ENCODE results near the gene KCNN4. TPM values are rescaled to one million over a fixed set of nuclear protein-coding genes. Genes with fewer than 3 reads are reported as not detected.

The KCNN4 gene
- total and polyA plus RNA-seq, 10 of the 15 experiments (the other 5 are each of a cell fraction or from before 2014, with no cell fraction given): 1.4 to 112 (median 77.9) TPM

- no peak overlapping the region for H3K27ac ChIP-seq (ENCODE audit: control insufficient read depth, insufficient read depth)
- peaks cover 45 to 56% of the 10 kb centered on the region in 2 experiments for H3K36me3 ChIP-seq (ENCODE audit: control insufficient read depth in 2 of 2, insufficient read depth in 2 of 2, low read length in 1 of 2)
- ATAC-seq (no peak), DNase-seq (ENCODE audit: low read depth, low spot score) (no peak), FAIRE-seq (no peak)
- SMC1A ChIA-PET (ENCODE audit: uncharacterized antibody, unreplicated experiment): interaction anchor here (0.6 to 20.1 kb wide), 8 partner anchors 10 to 1877 kb away, joined by 3 to 325 read pairs (median 4); partner anchors contain the start of genes KCNN4 and SMG9
- no peaks in the 10 kb centered on the region for H4K20me1 ChIP-seq (ENCODE audit: control insufficient read depth, insufficient read depth)
- H3K4me2 ChIP-seq (ENCODE audit: control insufficient read depth, insufficient read depth): no peak overlapping the region
- intact Hi-C loops (cut with micrococcal nuclease; ENCODE audit: unreplicated experiment) (no loop called here), in situ Hi-C loops (cut with MboI) (loop anchor here (25.0 kb wide), 2 partner anchors 1694 to 1831 kb away; partner anchors contain the start of genes ERFL and FOSB)
- no peaks in the 10 kb centered on the region for H3K79me2 ChIP-seq (ENCODE audit: control insufficient read depth, insufficient read depth, low read length)
- no peaks in the 10 kb centered on the region for H3K9me3 ChIP-seq (replicated peaks; ENCODE audit: control insufficient read depth, insufficient read depth, low read length)
- no peak overlapping the region for H3K4me3 ChIP-seq
- WGBS (ENCODE audit: insufficient coverage, insufficient replicate concordance, low lambda C conversion rate, missing lambda C conversion rate): 83% methylated on average over 15 of the region's 15 CpGs
- no peak overlapping the region for H3K9ac ChIP-seq (ENCODE audit: control insufficient read depth, insufficient read depth, low read length)
- POLR2A ChIA-PET: interaction anchor here (2.9 to 18.9 kb wide), 3 partner anchors 10 to 100 kb away, joined by 12 to 389 read pairs (median 307); partner anchors contain the start of genes KCNN4 and SMG9
- H3K27me3 ChIP-seq (replicated peaks in 1 of 2; ENCODE audit: control insufficient read depth in 2 of 2, insufficient read depth in 2 of 2, low read length in 1 of 2): no peaks in the 10 kb centered on the region
- BruUV-seq (replicated peaks): no TSS peak
- CTCF ChIA-PET: interaction anchor here (1.1 to 20.8 kb wide), 4 partner anchors 10 to 22 kb away, joined by 4 to 324 read pairs (median 148); partner anchors contain the start of genes KCNN4 and SMG9
- no peak overlapping the region for H2AFZ ChIP-seq (ENCODE audit: control insufficient read depth, low read depth, low read length)
- H3K4me1 ChIP-seq (ENCODE audit: control insufficient read depth, insufficient read depth, low read length): peaks cover 47% of the 10 kb centered on the region
- RAD21 ChIA-PET (ENCODE audit: unreplicated experiment): interaction anchor here (1.5 to 7.7 kb wide), 3 partner anchors 10 to 21 kb away, joined by 3 to 167 read pairs (median 148); partner anchors contain the start of genes KCNN4 and SMG9
- TF ChIP-seq ZNF24 (IDR thresholded peaks at IDR 0.05): 0 out of 2 replicates have a peak, but pooled peaks have one; percentile 30
- no peak for TF ChIP-seq HDAC2 (IDR thresholded peaks at IDR 0.05)
Observed at GRCh38 chr19:43768273-43769050, 12.3 kb downstream of the KCNN4 start.

DNA sequence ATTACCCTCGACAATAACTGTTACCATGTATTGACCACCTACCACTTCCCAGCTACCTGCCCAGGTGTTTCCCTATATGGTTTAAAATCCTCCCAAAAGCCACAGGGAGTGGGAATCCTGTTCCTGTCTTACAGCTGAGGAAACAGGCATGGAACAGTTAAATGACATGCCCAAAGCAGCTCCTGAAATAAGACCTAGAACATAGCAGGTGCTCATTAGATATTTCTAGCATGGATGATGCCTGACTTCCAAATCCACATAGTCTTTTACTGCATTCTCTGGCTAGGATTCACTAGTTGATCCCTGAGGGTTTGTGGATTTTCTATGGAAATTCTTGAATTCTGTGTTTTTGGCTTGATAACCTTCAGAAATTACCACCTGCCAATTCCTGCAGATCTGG is 13.0 kb downstream of the KCNN4 start:
- WGBS (ENCODE audit: insufficient coverage, insufficient replicate concordance, low lambda C conversion rate, missing lambda C conversion rate): 0% methylated on average over 1 of the region's 1 CpG
- ChIA-PET CTCF (interaction anchor here (3.2 to 20.8 kb wide), 4 partner anchors 11 to 21 kb away, joined by 22 to 324 read pairs (median 148); partner anchors contain the start of genes KCNN4 and SMG9), POLR2A (interaction anchor here (2.9 to 18.9 kb wide), 3 partner anchors 10 to 99 kb away, joined by 12 to 389 read pairs (median 307); partner anchors contain the start of genes KCNN4 and SMG9), SMC1A (ENCODE audit: uncharacterized antibody, unreplicated experiment) (interaction anchor here (0.6 to 20.1 kb wide), 7 partner anchors 9 to 1877 kb away, joined by 3 to 325 read pairs (median 4); partner anchors contain the start of genes KCNN4 and SMG9), RAD21 (ENCODE audit: unreplicated experiment) (interaction anchor here (6.1 to 7.7 kb wide), 3 partner anchors 11 to 22 kb away, joined by 66 to 167 read pairs (median 148); partner anchors contain the start of genes KCNN4 and SMG9)
- H3K27ac ChIP-seq (ENCODE audit: control insufficient read depth, insufficient read depth): peak overlapping the region; percentile 100; the same call in 1 of the 2 replicates
- no TSS peak for BruUV-seq (replicated peaks)
- H3K9me3 ChIP-seq (replicated peaks; ENCODE audit: control insufficient read depth, insufficient read depth, low read length): no peaks in the 10 kb centered on the region; the same call in 2 of the 3 replicates
- H3K27me3 ChIP-seq (replicated peaks in 1 of 2; ENCODE audit: control insufficient read depth in 2 of 2, insufficient read depth in 2 of 2, low read length in 1 of 2): no peaks in the 10 kb centered on the region
- no peak overlapping the region for H3K4me3 ChIP-seq
- no peak overlapping the region for H3K4me2 ChIP-seq (ENCODE audit: control insufficient read depth, insufficient read depth)
- in situ Hi-C loops (cut with MboI): loop anchor here (25.0 kb wide), 2 partner anchors 1694 to 1831 kb away; partner anchors contain the start of genes ERFL and FOSB
- peaks cover 42 to 50% of the 10 kb centered on the region in 2 experiments for H3K36me3 ChIP-seq (ENCODE audit: control insufficient read depth in 2 of 2, insufficient read depth in 2 of 2, low read length in 1 of 2)
- H3K4me1 ChIP-seq (ENCODE audit: control insufficient read depth, insufficient read depth, low read length): peaks cover 53% of the 10 kb centered on the region
- H3K9ac ChIP-seq (ENCODE audit: control insufficient read depth, insufficient read depth, low read length): no peak overlapping the region
- intact Hi-C loops (cut with micrococcal nuclease; ENCODE audit: unreplicated experiment): no loop called here
- no peak overlapping the region for H2AFZ ChIP-seq (ENCODE audit: control insufficient read depth, low read depth, low read length)
- DNase-seq (ENCODE audit: low read depth, low spot score) (no peak), FAIRE-seq (no peak), ATAC-seq (no peak)
- TF ChIP-seq BCLAF1 (IDR thresholded peaks at IDR 0.05) (no peak), WRNIP1 (IDR thresholded peaks at IDR 0.05; ENCODE audit: borderline replicate concordance, low read depth, low read length) (no peak)
- no peaks in the 10 kb centered on the region; the same call in 1 of the 2 replicates for H3K79me2 ChIP-seq (ENCODE audit: control insufficient read depth, insufficient read depth, low read length)
- H4K20me1 ChIP-seq (ENCODE audit: control insufficient read depth, insufficient read depth): no peaks in the 10 kb centered on the region
